ENCODE results near the gene AEN. TPM values are rescaled to one million over a fixed set of nuclear protein-coding genes. Genes with fewer than 3 reads are reported as not detected.

AEN gene
- total RNA-seq, 1 donor from 2014 or later, result 74.2 TPM

GRCh38 chr15:88661761-88662556, 40.8 kb downstream of the AEN start:
- no peaks in the 10 kb centered on the region for H3K9me3 Mint-ChIP-seq

GRCh38 chr15:88663141-88663621, 42.0 kb downstream of the AEN start:
- intact Hi-C loops (cut with micrococcal nuclease), result no loop called here
- Mint-ChIP-seq H3K27ac (no peak overlapping the region), H3K36me3 (ENCODE audit: low read depth) (no peaks in the 10 kb centered on the region), H3K27me3 (ENCODE audit: insufficient read depth) (peaks cover 4% of the 10 kb centered on the region), H3K4me1 (ENCODE audit: low read depth) (peaks cover 5% of the 10 kb centered on the region), H3K4me3 (no peak overlapping the region), H3K9me3 (no peaks in the 10 kb centered on the region)
- DNase-seq (ENCODE audit: low spot score), result no peak

More at GRCh38 chr15:88661761-88662556, 40.8 kb downstream of the AEN start:
- no peak for DNase-seq (ENCODE audit: low spot score)
- H3K4me3 Mint-ChIP-seq, result no peak overlapping the region
- H3K27me3 Mint-ChIP-seq (ENCODE audit: insufficient read depth), result peaks cover 2% of the 10 kb centered on the region
- H3K27ac Mint-ChIP-seq, result no peak overlapping the region
- no peaks in the 10 kb centered on the region for H3K36me3 Mint-ChIP-seq (ENCODE audit: low read depth)
- intact Hi-C loops (cut with micrococcal nuclease), result no loop called here
- peaks cover 5% of the 10 kb centered on the region for H3K4me1 Mint-ChIP-seq (ENCODE audit: low read depth)

- no peaks in the 10 kb centered on the region for H3K36me3 Mint-ChIP-seq (ENCODE audit: low read depth)
- H3K4me1 Mint-ChIP-seq (ENCODE audit: low read depth), result peaks cover 5% of the 10 kb centered on the region
- no peak for DNase-seq (ENCODE audit: low spot score)
- H3K9me3 Mint-ChIP-seq, result no peaks in the 10 kb centered on the region
- H3K4me3 Mint-ChIP-seq, result no peak overlapping the region
- H3K27ac Mint-ChIP-seq, result no peak overlapping the region
- intact Hi-C loops (cut with micrococcal nuclease), result loop anchor here (1.0 kb wide), 2 partner anchors 40 to 188 kb away; no protein-coding TSS in a partner anchor
- peaks cover 10% of the 10 kb centered on the region for H3K27me3 Mint-ChIP-seq (ENCODE audit: insufficient read depth)
These were observed 43.1 kb downstream of the AEN start for GRCh38 chr15:88664151-88664778.

- H3K9me3 Mint-ChIP-seq, result no peaks in the 10 kb centered on the region
- no peaks in the 10 kb centered on the region for H3K4me1 Mint-ChIP-seq (ENCODE audit: low read depth)
- no peak overlapping the region for H3K27ac Mint-ChIP-seq
- no peaks in the 10 kb centered on the region for H3K36me3 Mint-ChIP-seq (ENCODE audit: low read depth)
- intact Hi-C loops (cut with micrococcal nuclease), result no loop called here
- H3K4me3 Mint-ChIP-seq, result no peak overlapping the region
- peaks cover 36% of the 10 kb centered on the region for H3K27me3 Mint-ChIP-seq (ENCODE audit: insufficient read depth)
- no peak for DNase-seq (ENCODE audit: low spot score)
These were observed 53.5 kb downstream of the AEN start for GRCh38 chr15:88674661-88675060.

- Mint-ChIP-seq H3K9me3 (no peaks in the 10 kb centered on the region), H3K27me3 (ENCODE audit: insufficient read depth) (peaks cover 17% of the 10 kb centered on the region), H3K36me3 (ENCODE audit: low read depth) (no peaks in the 10 kb centered on the region), H3K27ac (no peak overlapping the region), H3K4me1 (ENCODE audit: low read depth) (no peaks in the 10 kb centered on the region), H3K4me3 (no peak overlapping the region)
- no peak for DNase-seq (ENCODE audit: low spot score)
- intact Hi-C loops (cut with micrococcal nuclease), result no loop called here
These were observed 57.6 kb downstream of the AEN start for GRCh38 chr15:88678755-88679154.

GRCh38 chr15:88680241-88681001, 59.3 kb downstream of the AEN start:
- H3K4me1 Mint-ChIP-seq (ENCODE audit: low read depth), result no peaks in the 10 kb centered on the region

GRCh38 chr15:88681610-88682221, 60.6 kb downstream of the AEN start:
- no peaks in the 10 kb centered on the region for H3K9me3 Mint-ChIP-seq
- no peak overlapping the region for H3K27ac Mint-ChIP-seq
- intact Hi-C loops (cut with micrococcal nuclease), result no loop called here
- no peaks in the 10 kb centered on the region for H3K4me1 Mint-ChIP-seq (ENCODE audit: low read depth)
- no peak overlapping the region for H3K4me3 Mint-ChIP-seq
- H3K36me3 Mint-ChIP-seq (ENCODE audit: low read depth), result no peaks in the 10 kb centered on the region
- DNase-seq (ENCODE audit: low spot score), result no peak
- H3K27me3 Mint-ChIP-seq (ENCODE audit: insufficient read depth), result peaks cover 6% of the 10 kb centered on the region

More at GRCh38 chr15:88680241-88681001, 59.3 kb downstream of the AEN start:
- no peaks in the 10 kb centered on the region for H3K9me3 Mint-ChIP-seq
- peaks cover 11% of the 10 kb centered on the region for H3K27me3 Mint-ChIP-seq (ENCODE audit: insufficient read depth)
- no peak overlapping the region for H3K4me3 Mint-ChIP-seq
- H3K36me3 Mint-ChIP-seq (ENCODE audit: low read depth), result no peaks in the 10 kb centered on the region
- intact Hi-C loops (cut with micrococcal nuclease), result no loop called here
- DNase-seq (ENCODE audit: low spot score), result no peak
- H3K27ac Mint-ChIP-seq, result no peak overlapping the region

Other genes starting within 250 kb of the AEN start
- gene MRPL46, start 154.0 kb upstream of the AEN start, total RNA-seq, result 47.5 and 49.1 TPM in 2 replicates
- gene MRPS11, start 153.6 kb upstream of the AEN start, total RNA-seq, result 68.3 and 78.0 TPM in 2 replicates
- gene DET1, start 74.7 kb upstream of the AEN start, total RNA-seq, result 1.4 and 1.9 TPM in 2 replicates
- gene ISG20, start 17.7 kb downstream of the AEN start, total RNA-seq, result 31.2 and 34.9 TPM in 2 replicates
- gene ACAN, start 182.1 kb downstream of the AEN start, total RNA-seq, result not detected in 2 replicates

All from activated T-helper 1 cell treated with anti-CD3 and anti-CD28 coated beads, Interleukin-12 subunit alpha, Interleukin-12 subunit beta, Interleukin-2, Interleukin-4 antibody, amounts not matched to agents 30 ng/mL and 10 ng/mL and 1 ng/mL, durations not matched to agents 14 hours and 24 hours and 36 hours (primary cell).